Mesenchymal stem cell (in vitro differentiated cells and primary cell): Measurements from ENCODE around the gene IL3.

Experiments
- DNase-seq: peaks from one replicate; pipeline ENCODE4 v3.0.0-alpha.2; 2013
- H2AFZ ChIP-seq: one replicate; pipeline ENCODE4 v1.6.1; 2013; ENCODE audit warnings: low read depth, mild to moderate bottlenecking, control low read depth, inconsistent platforms, low read length, moderate library complexity
- H2AK5ac ChIP-seq: 2 replicates; pipeline ENCODE4 v1.6.1; 2013; ENCODE audit warnings: low read length, moderate library complexity, mild to moderate bottlenecking, inconsistent platforms; ENCODE audit not compliant: severe bottlenecking
- H2BK120ac ChIP-seq: one replicate; pipeline ENCODE4 v1.6.1; 2013; ENCODE audit warnings: low read depth, mild to moderate bottlenecking, inconsistent platforms, low read length, moderate library complexity
- H2BK12ac ChIP-seq, 2 experiments: one replicate each; pipeline ENCODE4 v1.6.1; 2013; ENCODE audit warnings: inconsistent platforms in 2 of 2, low read length in 2 of 2, mild to moderate bottlenecking in 2 of 2, moderate library complexity in 2 of 2, control low read depth in 1 of 2
- H2BK15ac ChIP-seq: one replicate; pipeline ENCODE4 v1.6.1; 2013; ENCODE audit warnings: mild to moderate bottlenecking, low read depth, inconsistent platforms; ENCODE audit not compliant: poor library complexity, severe bottlenecking
- H2BK5ac ChIP-seq: 2 replicates; pipeline ENCODE4 v1.6.1; 2013; ENCODE audit warnings: low read depth, mild to moderate bottlenecking, low read length, control low read depth, inconsistent platforms; ENCODE audit not compliant: poor library complexity, severe bottlenecking
- H3K14ac ChIP-seq, 2 experiments: one replicate each; pipeline ENCODE4 v1.6.1; 2013; ENCODE audit warnings: inconsistent platforms in 2 of 2, low read length in 2 of 2, control low read depth in 1 of 2, mild to moderate bottlenecking in 1 of 2, moderate library complexity in 1 of 2
- H3K18ac ChIP-seq, 2 experiments: one replicate each; pipeline ENCODE4 v1.6.1; 2013; ENCODE audit warnings: inconsistent platforms in 2 of 2, low read length in 2 of 2, control low read depth in 1 of 2, low read depth in 1 of 2, mild to moderate bottlenecking in 1 of 2
- H3K23ac ChIP-seq, 2 experiments: one replicate each; pipeline ENCODE4 v1.6.1; 2013; ENCODE audit warnings: inconsistent platforms in 2 of 2, low read length in 2 of 2, mild to moderate bottlenecking in 2 of 2, moderate library complexity in 2 of 2, control low read depth in 1 of 2
- H3K27ac ChIP-seq: 2 replicates; pipeline ENCODE4 v1.5.1; 2013; ENCODE audit warnings: mild to moderate bottlenecking, moderate library complexity, low read length, control low read depth, inconsistent platforms; ENCODE audit not compliant: poor library complexity, severe bottlenecking
- H3K27me3 ChIP-seq, 2 experiments: 2 replicates each; pipeline versions ENCODE4 v1.6.1 to v1.7.0; 2013; ENCODE audit warnings: low read length in 2 of 2, mild to moderate bottlenecking in 2 of 2, moderate library complexity in 2 of 2, control low read depth in 1 of 2, inconsistent platforms in 1 of 2; ENCODE audit not compliant: control insufficient read depth in 1 of 2, insufficient read depth in 1 of 2
- H3K36me3 ChIP-seq, 2 experiments: 2 replicates each; pipeline versions ENCODE4 v1.6.1 to v1.7.0; 2013; ENCODE audit warnings: low read length in 2 of 2, control low read depth in 1 of 2, inconsistent platforms in 1 of 2, low read depth in 1 of 2, mild to moderate bottlenecking in 1 of 2; ENCODE audit not compliant: insufficient read depth in 2 of 2, control insufficient read depth in 1 of 2
- H3K4ac ChIP-seq, 2 experiments: one replicate each; pipeline ENCODE4 v1.6.1; 2013; ENCODE audit warnings: inconsistent platforms in 2 of 2, low read length in 2 of 2, mild to moderate bottlenecking in 2 of 2, moderate library complexity in 2 of 2, control low read depth in 1 of 2, low read depth in 1 of 2
- H3K4me1 ChIP-seq: 2 replicates; pipeline ENCODE4 v1.6.1; 2013; ENCODE audit warnings: low read depth, low read length, control low read depth; ENCODE audit not compliant: control insufficient read depth, insufficient read depth
- H3K4me2 ChIP-seq: 2 replicates; pipeline ENCODE4 v1.6.1; 2013; ENCODE audit warnings: low read length, mild to moderate bottlenecking, inconsistent platforms; ENCODE audit not compliant: poor library complexity, severe bottlenecking
- H3K4me3 ChIP-seq, 2 experiments: 2 replicates each; pipeline versions ENCODE4 v1.5.1 to v1.7.0; 2013; ENCODE audit warnings: low read length in 2 of 2, mild to moderate bottlenecking in 2 of 2, control low read depth in 1 of 2, low read depth in 1 of 2; ENCODE audit not compliant: insufficient read depth in 1 of 2
- H3K79me1 ChIP-seq: replicated peaks from 2 replicates; pipeline ENCODE4 v1.6.1; 2013; ENCODE audit warnings: mild to moderate bottlenecking, control low read depth, low read length, inconsistent platforms; ENCODE audit not compliant: poor library complexity, severe bottlenecking
- H3K9ac ChIP-seq: 2 replicates; pipeline ENCODE4 v1.7.0; 2013; ENCODE audit warnings: mild to moderate bottlenecking, low read length, moderate library complexity
- H3K9me3 ChIP-seq: 2 replicates; pipeline ENCODE4 v1.7.0; 2013; ENCODE audit warnings: mild to moderate bottlenecking, low read length; ENCODE audit not compliant: control insufficient read depth
- H4K8ac ChIP-seq: one replicate; pipeline ENCODE4 v1.6.1; 2013; ENCODE audit warnings: inconsistent platforms, mild to moderate bottlenecking, low read length, moderate library complexity
- H4K91ac ChIP-seq: one replicate; pipeline ENCODE4 v1.6.1; 2013; ENCODE audit warnings: mild to moderate bottlenecking, low read length, inconsistent platforms
- WGBS: methylation state at CpG from one replicate; pipeline ENCODE4 v1.1.7; 2013; ENCODE audit warnings: mixed read lengths; 5-methylcytosine and 5-hydroxymethylcytosine counted together

IL3 gene

GRCh38 chr5:132096904-132097303 is 36.4 kb downstream of the IL3 start:
- DNase-seq = no peak
- 52% methylated on average over 1 of the region's 3 CpGs for WGBS
- Histone ChIP-seq H3K79me1 (no peaks in the 10 kb centered on the region), H2BK12ac (no peak overlapping the region), H3K9me3 (no peaks in the 10 kb centered on the region), H2AK5ac (no peak overlapping the region), H3K4me1 (peaks cover 19% of the 10 kb centered on the region), H3K4ac (no peak overlapping the region), H3K27ac (no peak overlapping the region), H3K36me3 (no peaks in the 10 kb centered on the region), H3K4me2 (no peak overlapping the region), H4K91ac (no peak overlapping the region), H3K18ac (no peak overlapping the region), H4K8ac (no peak overlapping the region), H3K14ac (no peak overlapping the region), H2BK15ac (no peak overlapping the region), H2BK5ac (no peak overlapping the region), H2AFZ (no peak overlapping the region), H3K27me3 (no peaks in the 10 kb centered on the region), H3K9ac (no peak overlapping the region), H2BK120ac (no peak overlapping the region), H3K23ac (no peak overlapping the region), H3K4me3 (no peak overlapping the region)

- Histone ChIP-seq H3K4me1 (peaks cover 23% of the 10 kb centered on the region), H3K4ac (no peak overlapping the region), H2BK15ac (no peak overlapping the region), H3K4me3 (no peak overlapping the region), H3K27me3 (no peaks in the 10 kb centered on the region), H4K8ac (no peak overlapping the region), H2AK5ac (no peak overlapping the region), H3K9ac (peak overlapping the region; percentile 48), H2AFZ (no peak overlapping the region), H4K91ac (no peak overlapping the region), H3K18ac (no peak overlapping the region), H3K4me2 (no peak overlapping the region), H3K23ac (no peak overlapping the region), H2BK5ac (no peak overlapping the region), H2BK12ac (no peak overlapping the region), H3K79me1 (no peaks in the 10 kb centered on the region), H3K14ac (no peak overlapping the region), H3K27ac (no peak overlapping the region), H3K9me3 (no peaks in the 10 kb centered on the region), H2BK120ac (no peak overlapping the region), H3K36me3 (no peaks in the 10 kb centered on the region)
- no peak for DNase-seq
- 84% methylated on average over 5 of the region's 5 CpGs for WGBS
Observed at GRCh38 chr5:132098151-132098594, 37.7 kb downstream of the IL3 start.

GRCh38 chr5:132098621-132099020 is 38.2 kb downstream of the IL3 start:
- Histone ChIP-seq H4K8ac (no peak overlapping the region), H3K79me1 (no peaks in the 10 kb centered on the region), H3K4me3 (no peak overlapping the region), H2AFZ (no peak overlapping the region), H3K4me1 (peaks cover 27% of the 10 kb centered on the region), H3K14ac (no peak overlapping the region), H2AK5ac (no peak overlapping the region), H4K91ac (no peak overlapping the region), H3K9me3 (no peaks in the 10 kb centered on the region), H2BK5ac (no peak overlapping the region), H3K27me3 (no peaks in the 10 kb centered on the region), H3K27ac (no peak overlapping the region), H2BK15ac (no peak overlapping the region), H3K9ac (peak overlapping the region; percentile 48), H3K18ac (no peak overlapping the region), H2BK12ac (no peak overlapping the region), H3K4ac (no peak overlapping the region), H3K36me3 (no peaks in the 10 kb centered on the region), H3K23ac (no peak overlapping the region), H2BK120ac (no peak overlapping the region), H3K4me2 (no peak overlapping the region)
- no peak for DNase-seq

GRCh38 chr5:132099076-132099748 is 38.8 kb downstream of the IL3 start:
- no peak overlapping the region for H3K23ac ChIP-seq
- 90% methylated on average over 5 of the region's 5 CpGs for WGBS

More at GRCh38 chr5:132099076-132099748, 38.8 kb downstream of the IL3 start:
- no peaks in the 10 kb centered on the region for H3K27me3 ChIP-seq
- H3K9ac ChIP-seq = peak overlapping the region; percentile 48
- no peak overlapping the region for H2AFZ ChIP-seq
- no peak overlapping the region for H2BK120ac ChIP-seq
- no peak overlapping the region for H3K4me3 ChIP-seq
- no peak overlapping the region for H3K27ac ChIP-seq
- H3K4me1 ChIP-seq = peaks cover 30% of the 10 kb centered on the region
- H3K14ac ChIP-seq = no peak overlapping the region
- no peak overlapping the region for H2BK12ac ChIP-seq
- H2BK15ac ChIP-seq = no peak overlapping the region
- H3K9me3 ChIP-seq = no peaks in the 10 kb centered on the region
- no peaks in the 10 kb centered on the region for H3K79me1 ChIP-seq
- no peak overlapping the region for H4K91ac ChIP-seq
- H3K4me2 ChIP-seq = no peak overlapping the region
- H3K36me3 ChIP-seq = no peaks in the 10 kb centered on the region
- H3K4ac ChIP-seq = no peak overlapping the region
- H4K8ac ChIP-seq = no peak overlapping the region
- no peak overlapping the region for H3K18ac ChIP-seq
- H2AK5ac ChIP-seq = no peak overlapping the region
- no peak for DNase-seq
- no peak overlapping the region for H2BK5ac ChIP-seq
